Lower leg skin (tissue), 3 donors: Measurements from ENCODE around the gene SEPTIN8.

ENCODE experiments used
- CTCF ChIP-seq, 3 donors: fragments of 450-650 bp; IDR thresholded peaks; one replicate each; pipeline ENCODE4 v1.5.1; 2016; ENCODE audit warnings: antibody characterized with exemption in 3 of 3, mild to moderate bottlenecking in 3 of 3, moderate library complexity in 2 of 3
- POLR2A ChIP-seq, 2 donors: fragments of 450-650 bp; IDR thresholded peaks; one replicate each; pipeline ENCODE4 v1.6.1; 2016 to 2017; ENCODE audit warnings: antibody characterized with exemption in 2 of 2, mild to moderate bottlenecking in 1 of 2, moderate library complexity in 1 of 2

- TF ChIP-seq CTCF (IDR thresholded peaks at IDR 0.05): no peak
- no peak for TF ChIP-seq POLR2A (IDR thresholded peaks at IDR 0.05)
These were observed 33.6 kb upstream of the SEPTIN8 start for GRCh38 chr5:132810605-132811004.
